Activated T-helper 2 cell treated with anti-CD3 and anti-CD28 coated beads, Interferon-gamma antibody, Interleukin-2, Interleukin-4, amounts not matched to agents 10 μg/mL and 5 μg/mL and 100 μg/mL, durations not matched to agents 14 hours and 24 hours and 36 hours (primary cell): ENCODE results near the gene PKMYT1. TPM values are rescaled to one million over a fixed set of nuclear protein-coding genes. Genes with fewer than 3 reads are reported as not detected.

Source experiments
- DNase-seq: peaks from one replicate; pipeline ENCODE4 v3.0.0; 2021; ENCODE audit warnings: low spot score
- H3K27ac Mint-ChIP-seq: one replicate; pipeline ENCODE4 v1.8.0; 2021; ENCODE audit warnings: mixed read lengths
- H3K27me3 Mint-ChIP-seq: one replicate; pipeline ENCODE4 v1.8.0; 2021; ENCODE audit warnings: low read depth, mixed read lengths
- H3K36me3 Mint-ChIP-seq: one replicate; pipeline ENCODE4 v1.8.0; 2021; ENCODE audit warnings: low read depth, mixed read lengths
- H3K4me1 Mint-ChIP-seq: one replicate; pipeline ENCODE4 v1.8.0; 2021; ENCODE audit warnings: low read depth, mixed read lengths
- H3K4me3 Mint-ChIP-seq: one replicate; pipeline ENCODE4 v1.8.0; 2021; ENCODE audit warnings: low read depth, mild to moderate bottlenecking, moderate library complexity, mixed read lengths
- H3K9me3 Mint-ChIP-seq: one replicate; pipeline ENCODE4 v1.8.0; 2021; ENCODE audit warnings: mixed read lengths
- intact Hi-C: fragments of 100-400 bp; cut with micrococcal nuclease; formaldehyde crosslinking; loops from one replicate; pipeline ENCODE4 v1.15.1; 2023
- total RNA-seq: library from RNA; stranded (reverse); gene quantifications from 2 replicates; pipeline ENCODE4 v1.2.3, GENCODE V29; 2022

PKMYT1 gene
- total RNA-seq, 1 donor from 2014 or later = 106 TPM

DNA sequence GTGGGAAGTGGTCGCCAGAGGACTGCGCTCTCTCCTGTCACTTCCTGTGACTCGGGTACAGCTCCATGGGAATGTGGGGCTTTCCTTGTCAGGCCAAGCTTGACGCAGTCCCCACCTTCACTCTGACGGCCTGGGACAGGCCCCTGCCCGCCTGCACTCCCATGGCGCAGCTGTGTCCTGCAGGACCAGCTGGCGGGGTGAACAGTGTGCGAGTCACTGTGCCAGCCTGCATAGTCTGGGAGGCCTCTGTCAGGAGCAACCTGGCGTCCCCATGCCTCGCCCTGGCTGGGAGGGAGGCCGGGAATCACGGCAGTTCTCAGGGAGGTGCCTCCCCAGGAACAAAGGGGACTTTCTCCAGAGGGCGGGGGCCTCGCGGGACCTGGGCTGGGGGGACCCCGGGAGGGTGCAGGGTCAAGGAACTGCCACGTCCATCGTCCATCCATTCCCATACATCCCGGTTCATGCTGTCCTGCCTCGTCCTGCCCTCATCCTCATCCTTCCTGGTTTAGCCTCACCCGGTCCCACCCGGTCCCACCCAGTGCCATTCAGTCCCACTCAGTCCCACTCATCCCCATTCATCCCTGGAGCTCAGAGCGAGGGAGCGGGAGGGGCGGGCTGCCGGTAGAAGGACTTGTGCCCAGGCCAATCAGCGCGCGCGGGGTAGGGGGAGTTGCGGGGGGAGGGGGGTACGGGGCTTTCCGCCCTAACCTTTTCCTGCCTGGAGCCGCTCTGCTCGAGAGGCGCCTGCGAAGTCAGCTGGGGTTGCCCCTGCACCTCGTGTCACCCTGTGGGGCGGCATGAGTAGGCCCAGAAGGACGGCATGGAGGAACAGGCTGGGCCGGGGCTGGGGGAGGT lies 55.1 kb downstream of the PKMYT1 start:
- no peaks in the 10 kb centered on the region for H3K27me3 Mint-ChIP-seq
- intact Hi-C loops = no loop called here
- peaks cover 11% of the 10 kb centered on the region for H3K36me3 Mint-ChIP-seq
- H3K4me1 Mint-ChIP-seq = peaks cover 14% of the 10 kb centered on the region
- no peaks in the 10 kb centered on the region for H3K9me3 Mint-ChIP-seq
- H3K4me3 Mint-ChIP-seq = no peak overlapping the region
- no peak for DNase-seq
- no peak overlapping the region for H3K27ac Mint-ChIP-seq

DNA sequence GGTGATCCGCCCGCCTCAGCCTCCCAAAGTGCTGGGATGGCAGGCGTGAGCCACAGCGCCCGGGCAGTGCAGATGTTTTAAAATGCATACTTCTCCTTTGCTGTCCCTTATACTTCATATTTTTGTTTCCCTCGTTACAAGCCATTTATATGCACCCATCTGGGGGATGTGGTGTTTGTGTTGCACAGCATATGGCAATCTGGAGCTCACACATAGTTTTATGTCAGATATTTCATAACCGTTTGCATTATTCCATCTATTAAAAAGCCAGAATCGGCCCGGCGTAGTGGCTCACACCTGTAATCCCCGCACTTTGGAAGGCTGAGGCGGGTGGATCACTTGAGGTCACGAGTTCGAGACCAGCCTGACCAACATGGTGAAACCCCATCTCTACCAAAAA lies 56.8 kb downstream of the PKMYT1 start:
- peaks cover 18% of the 10 kb centered on the region for H3K4me1 Mint-ChIP-seq
- no peaks in the 10 kb centered on the region for H3K9me3 Mint-ChIP-seq
- no peaks in the 10 kb centered on the region for H3K27me3 Mint-ChIP-seq
- H3K27ac Mint-ChIP-seq = no peak overlapping the region
- H3K36me3 Mint-ChIP-seq = peaks cover 21% of the 10 kb centered on the region
- DNase-seq = no peak
- no peak overlapping the region for H3K4me3 Mint-ChIP-seq
- intact Hi-C loops = no loop called here

Other genes with a start within 250 kb of the PKMYT1 start
- 694 and 701 TPM in 2 replicates for gene SRRM2, start 227.8 kb downstream of the PKMYT1 start, total RNA-seq
- 242 and 252 TPM in 2 replicates for gene ELOB, start 203.2 kb downstream of the PKMYT1 start, total RNA-seq
- gene PRSS33, start 192.9 kb downstream of the PKMYT1 start, total RNA-seq = not detected in 2 replicates
- not detected in 2 replicates for gene PRSS41, start 182.0 kb downstream of the PKMYT1 start, total RNA-seq
- 11.4 and 11.5 TPM in 2 replicates for gene PRSS21, start 163.2 kb downstream of the PKMYT1 start, total RNA-seq
- 7.7 and 8.6 TPM in 2 replicates for gene ZG16B, start 150.1 kb downstream of the PKMYT1 start, total RNA-seq
- not detected in 2 replicates for gene PRSS22, start 122.3 kb downstream of the PKMYT1 start, total RNA-seq
- 21.0 and 23.6 TPM in 2 replicates for gene FLYWCH2, start 97.2 kb downstream of the PKMYT1 start, total RNA-seq
- 65.4 and 67.4 TPM in 2 replicates for gene FLYWCH1, start 68.5 kb downstream of the PKMYT1 start, total RNA-seq
- gene KREMEN2, start 16.2 kb downstream of the PKMYT1 start, total RNA-seq = 0.09 TPM in 1 of 2 replicates, not detected in the other
- 46.9 and 49.9 TPM in 2 replicates for gene PAQR4, start 11.1 kb downstream of the PKMYT1 start, total RNA-seq
- gene CLDN9, start 32.5 kb upstream of the PKMYT1 start, total RNA-seq = 0.11 and 0.14 TPM in 2 replicates
- gene CLDN6, start 37.7 kb upstream of the PKMYT1 start, total RNA-seq = not detected in 2 replicates
- 9.6 and 11.6 TPM in 2 replicates for gene TNFRSF12A, start 39.9 kb upstream of the PKMYT1 start, total RNA-seq
- gene HCFC1R1, start 43.5 kb upstream of the PKMYT1 start, total RNA-seq = 29.9 and 30.3 TPM in 2 replicates
- 59.0 and 59.1 TPM in 2 replicates for gene THOC6, start 43.6 kb upstream of the PKMYT1 start, total RNA-seq
- 0.71 and 0.84 TPM in 2 replicates for gene BICDL2, start 56.5 kb upstream of the PKMYT1 start, total RNA-seq
- gene MMP25, start 66.1 kb upstream of the PKMYT1 start, total RNA-seq = 7.7 TPM in 2 replicates
- 773 and 798 TPM in 2 replicates for gene IL32, start 85.2 kb upstream of the PKMYT1 start, total RNA-seq
- gene ZSCAN10, start 118.8 kb upstream of the PKMYT1 start, total RNA-seq = not detected in 2 replicates
- 0.09 and 0.18 TPM in 2 replicates for gene ZNF205, start 132.1 kb upstream of the PKMYT1 start, total RNA-seq
- gene ZNF213, start 154.6 kb upstream of the PKMYT1 start, total RNA-seq = 9.1 and 9.3 TPM in 2 replicates
- gene OR1F1, start 207.8 kb upstream of the PKMYT1 start, total RNA-seq = not detected in 2 replicates